GM18505 (cell line): ENCODE data around the gene SUMF1.

Source experiments
- ATAC-seq: cut with Tn5 transposase; IDR thresholded peaks from one replicate; pipeline ENCODE4 v1.9.1; 2021; ENCODE audit not compliant: unreplicated experiment
- POLR2A ChIP-seq: IDR thresholded peaks from 4 replicates; pipeline ENCODE4 v1.6.1; 2011; ENCODE audit warnings: borderline replicate concordance; ENCODE audit not compliant: insufficient read depth, insufficient read length; ENCODE audit errors: extremely low read depth

SUMF1 gene

DNA sequence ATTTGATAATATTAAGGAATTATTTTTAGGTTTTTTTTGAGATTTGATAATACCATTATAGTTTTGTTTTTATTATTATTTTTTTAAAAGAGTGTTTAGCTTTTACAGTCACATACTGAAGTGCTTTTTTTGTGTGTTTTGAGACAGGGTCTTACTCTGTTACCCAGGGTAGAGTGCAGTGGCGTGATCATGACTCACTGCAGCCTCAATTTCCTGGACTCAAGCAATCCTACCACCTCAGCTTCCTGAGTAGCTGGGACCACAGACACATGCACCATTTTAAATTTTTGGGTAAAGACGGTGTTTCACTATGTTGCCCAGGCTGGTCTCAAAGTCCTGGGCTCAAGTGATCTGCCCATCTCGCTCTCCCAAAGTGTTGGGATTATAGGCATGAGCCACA lies 73.0 kb downstream of the SUMF1 start:
- no peak for TF ChIP-seq POLR2A
- no peak for ATAC-seq

- TF ChIP-seq POLR2A = no peak
- ATAC-seq = no peak
Measured at GRCh38 chr3:4392992-4393391, 74.1 kb downstream of the SUMF1 start.

DNA sequence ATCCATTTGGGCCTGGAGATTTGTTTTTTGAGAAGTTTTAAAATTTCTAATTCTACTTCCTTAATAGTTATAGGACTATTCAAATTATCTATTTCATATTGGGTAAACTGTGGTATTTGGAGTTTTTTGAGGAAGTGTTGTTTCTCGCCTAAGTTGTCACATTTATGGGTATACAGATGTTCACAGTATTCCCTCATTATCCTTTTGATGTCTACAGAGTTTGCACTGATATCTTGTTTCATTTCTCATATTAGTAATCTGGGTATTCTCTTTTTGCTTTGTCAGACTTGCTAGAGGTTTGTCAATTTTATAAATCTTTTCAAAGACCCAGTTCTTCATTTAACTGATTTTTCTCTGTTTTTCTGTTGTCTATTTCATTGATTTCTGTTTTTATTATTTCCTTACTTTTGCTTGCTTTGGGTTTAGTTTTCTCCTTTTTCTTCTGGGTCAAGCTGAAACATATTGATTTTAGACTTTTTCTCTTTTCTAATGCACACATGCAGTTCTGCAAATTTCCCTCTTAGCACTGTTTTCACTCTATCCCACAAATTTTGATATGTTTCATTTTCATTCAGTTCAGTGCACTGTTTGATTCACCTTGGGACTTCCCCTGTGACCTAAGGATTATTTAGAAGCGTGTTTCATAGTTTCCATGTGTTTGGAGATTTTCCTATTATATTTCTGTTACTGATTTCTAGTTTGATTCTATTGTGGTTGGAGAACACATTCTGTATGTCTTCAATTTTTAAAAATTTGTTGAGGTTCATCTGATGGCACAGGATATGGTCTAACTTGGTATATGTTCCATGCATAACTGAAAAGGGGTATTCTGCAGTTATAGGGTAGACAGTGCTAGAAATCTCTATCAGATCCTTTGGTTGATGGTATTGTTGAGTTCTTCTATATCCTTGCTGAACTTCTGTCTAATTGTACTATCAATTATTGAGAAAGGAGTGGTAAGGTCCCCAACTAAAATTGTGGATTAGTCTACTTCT lies 79.6 kb downstream of the SUMF1 start:
- no peak for TF ChIP-seq POLR2A
- ATAC-seq = peak; percentile 75

GRCh38 chr3:4385201-4385600 lies 81.9 kb downstream of the SUMF1 start:
- no peak for ATAC-seq
- TF ChIP-seq POLR2A = no peak

DNA sequence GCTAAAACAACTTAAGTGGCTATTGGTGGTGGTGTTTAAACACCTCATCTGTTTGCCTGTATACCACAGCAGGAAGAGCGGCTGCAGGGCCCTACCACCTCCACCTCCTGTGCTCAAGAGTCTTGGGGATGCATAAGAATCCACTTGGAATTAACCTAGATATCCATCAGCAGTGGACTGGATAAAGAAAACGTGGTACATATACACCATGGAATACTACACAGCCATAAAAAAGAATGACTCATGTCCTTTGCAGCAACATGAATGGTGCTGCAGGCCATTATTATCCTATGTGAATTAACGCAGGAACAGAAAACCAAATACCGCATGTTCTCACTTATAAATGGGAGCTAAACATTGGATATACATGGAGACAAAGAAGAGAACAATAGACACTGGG lies 87.1 kb downstream of the SUMF1 start:
- ATAC-seq = no peak
- TF ChIP-seq POLR2A = no peak

DNA sequence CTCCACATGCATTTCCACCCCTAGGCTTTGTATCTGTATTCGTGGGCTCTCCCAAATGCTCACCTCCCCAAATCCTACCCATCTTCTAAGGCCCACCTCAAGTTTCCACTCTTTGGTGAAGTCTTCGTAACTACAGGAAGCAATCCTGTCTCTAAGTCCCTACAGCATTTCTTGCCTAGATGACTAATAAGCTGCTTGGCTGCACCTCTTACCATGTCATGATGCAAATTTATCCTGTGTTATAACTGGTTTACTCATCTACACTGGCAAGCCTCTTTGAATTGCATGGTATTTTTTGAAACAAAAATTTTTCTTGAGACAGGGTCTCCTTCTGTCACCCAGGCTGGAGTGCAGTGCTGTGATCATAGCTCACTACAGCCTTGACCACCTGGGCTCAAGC lies 90.6 kb downstream of the SUMF1 start:
- no peak for ATAC-seq
- no peak for TF ChIP-seq POLR2A

GRCh38 chr3:4375911-4376310 lies 91.2 kb downstream of the SUMF1 start:
- TF ChIP-seq POLR2A = no peak
- no peak for ATAC-seq

- no peak for TF ChIP-seq POLR2A
- no peak for ATAC-seq
Measured at GRCh38 chr3:4373669-4374068, 93.4 kb downstream of the SUMF1 start.

GRCh38 chr3:4362523-4362922 lies 104.5 kb downstream of the SUMF1 start:
- TF ChIP-seq POLR2A = no peak
- no peak for ATAC-seq

DNA sequence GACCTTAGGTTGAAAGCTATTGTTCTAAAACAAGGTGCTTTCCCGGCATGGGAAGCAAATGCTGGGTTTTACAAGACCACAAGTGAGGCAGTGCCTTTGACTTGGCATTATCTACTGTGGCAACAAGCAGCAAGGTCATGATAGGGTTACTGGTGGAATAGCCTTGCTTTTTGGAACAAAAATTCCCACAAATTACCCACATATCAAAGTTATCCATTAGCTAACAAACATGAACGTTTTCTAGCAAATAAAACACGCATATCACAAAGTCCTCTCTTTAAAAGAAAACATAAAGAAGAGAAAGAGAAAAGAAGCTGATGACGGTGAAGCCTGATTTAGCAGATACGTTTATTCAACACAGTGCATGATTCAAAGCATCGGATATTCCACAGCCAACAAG lies 106.3 kb downstream of the SUMF1 start:
- TF ChIP-seq POLR2A = no peak
- ATAC-seq = no peak

GRCh38 chr3:4359805-4360502 lies 107.1 kb downstream of the SUMF1 start:
- ATAC-seq = no peak
- no peak for TF ChIP-seq POLR2A

- TF ChIP-seq POLR2A = no peak
- ATAC-seq = no peak
Measured at GRCh38 chr3:4358273-4358672, 108.8 kb downstream of the SUMF1 start.

GRCh38 chr3:4356546-4357410 lies 110.3 kb downstream of the SUMF1 start:
- no peak for ATAC-seq
- no peak for TF ChIP-seq POLR2A

- no peak for TF ChIP-seq POLR2A
- no peak for ATAC-seq
Measured at GRCh38 chr3:4356220-4356540, 110.9 kb downstream of the SUMF1 start.
